B cell (primary cell): ENCODE measurements around the gene CASTOR1. TPM values are rescaled to one million over a fixed set of nuclear protein-coding genes. Genes with fewer than 3 reads are reported as not detected.
A peak's percentile ranks its signal among the peaks of the same experiment; 100 is the strongest.

Experiments
- ATAC-seq: fragments of 200-7000 bp; cut with Tn5 transposase; one replicate; pipeline ENCODE4 v1.10.0; 2021; ENCODE audit warnings: low read depth, mild to moderate bottlenecking, moderate number of reproducible peaks, moderate library complexity
- CTCF ChIA-PET: fragments of 350-600 bp; sonication (Branson Sonifier 250); formaldehyde crosslinking; loops from one replicate; lab custom pipeline; 2021; ENCODE audit warnings: antibody characterized with exemption, inconsistent platforms; lab: Charles Lee
- POLR2A ChIA-PET: fragments of 350-600 bp; sonication (Branson Sonifier 250); formaldehyde crosslinking; loops from one replicate; lab custom pipeline; 2021; ENCODE audit warnings: antibody characterized with exemption; lab: Charles Lee
- DNase-seq: peaks from one replicate; pipeline ENCODE4 v3.0.0; 2013
- H2AFZ ChIP-seq: 2 replicates; pipeline ENCODE4 v1.6.1; 2012; ENCODE audit warnings: mild to moderate bottlenecking, low read depth, low read length; ENCODE audit not compliant: insufficient read depth, poor library complexity, severe bottlenecking
- H3K27ac ChIP-seq, 2 donors: 1 replicate in 1 of 2; 2 replicates in 1 of 2; pipeline ENCODE4 v1.5.1; 2012 to 2013; ENCODE audit warnings: low read length in 2 of 2, mild to moderate bottlenecking in 2 of 2, moderate library complexity in 1 of 2
- H3K27me3 ChIP-seq, 4 experiments: fragments of 200-600 bp in 1 of 4; sonication (generic) in 1 of 4; replicated peaks in 1 of 4; 1 replicate in 2 of 4; 2 replicates in 2 of 4; pipeline versions ENCODE4 v1.6.1 to v1.7.0; 2013 to 2016; ENCODE audit warnings: low read length in 3 of 4, mild to moderate bottlenecking in 2 of 4, mixed read lengths in 1 of 4, moderate library complexity in 1 of 4; ENCODE audit not compliant: insufficient read depth in 4 of 4, control insufficient read depth in 3 of 4; ENCODE audit errors: control extremely low read depth in 1 of 4
- H3K36me3 ChIP-seq, 2 experiments: replicated peaks in 1 of 2; 1 replicate in 1 of 2; 2 replicates in 1 of 2; pipeline versions ENCODE4 v1.6.1 to v1.7.1; 2013; ENCODE audit warnings: low read length in 1 of 2; ENCODE audit not compliant: insufficient read depth in 2 of 2, control insufficient read depth in 1 of 2; ENCODE audit errors: control extremely low read depth in 1 of 2, extremely low read depth in 1 of 2
- H3K4me1 ChIP-seq, 2 donors: fragments of 200-600 bp in 1 of 2; sonication (generic) in 1 of 2; 1 replicate in 1 of 2; 2 replicates in 1 of 2; pipeline versions ENCODE4 v1.5.1 to v1.6.1; 2013 to 2017; ENCODE audit warnings: low read length in 2 of 2; ENCODE audit not compliant: control insufficient read depth in 2 of 2, insufficient read depth in 2 of 2
- H3K4me2 ChIP-seq: replicated peaks from 2 replicates; pipeline ENCODE3; 2012; ENCODE audit warnings: mild to moderate bottlenecking, low read depth, low read length; ENCODE audit not compliant: poor library complexity, severe bottlenecking
- H3K4me3 ChIP-seq, 5 experiments: fragments of 200-600 bp in 1 of 5; sonication (generic) in 1 of 5; 1 replicate in 3 of 5; 2 replicates in 2 of 5; pipeline versions ENCODE4 v1.5.1 to v1.7.0; 2011 to 2016; ENCODE audit warnings: low read length in 4 of 5, mild to moderate bottlenecking in 4 of 5, low read depth in 2 of 5, control low read depth in 1 of 5, moderate library complexity in 1 of 5; ENCODE audit not compliant: insufficient read depth in 1 of 5; ENCODE audit errors: control extremely low read depth in 1 of 5, extremely low read depth in 1 of 5
- H3K79me2 ChIP-seq: fragments of 200-600 bp; sonication (generic); one replicate; pipeline ENCODE4 v1.6.0; 2016; ENCODE audit warnings: low read length; ENCODE audit not compliant: control insufficient read depth, insufficient read depth
- H3K9ac ChIP-seq: fragments of 200-600 bp; sonication (generic); 2 replicates; pipeline ENCODE4 v1.6.1; 2017; ENCODE audit warnings: mild to moderate bottlenecking, low read length, moderate library complexity
- H3K9me3 ChIP-seq, 3 donors: one replicate each; pipeline versions ENCODE4 v1.6.1 to v1.7.1; 2013; ENCODE audit warnings: low read length in 2 of 3; ENCODE audit not compliant: control insufficient read depth in 2 of 3, insufficient read depth in 1 of 3; ENCODE audit errors: control extremely low read depth in 1 of 3
- H4K20me1 ChIP-seq: 2 replicates; pipeline ENCODE4 v1.6.0; 2012; ENCODE audit warnings: mild to moderate bottlenecking, low read length; ENCODE audit not compliant: insufficient read depth, control insufficient read depth, poor library complexity, severe bottlenecking
- H3K27ac Mint-ChIP-seq: one replicate; pipeline ENCODE4 v1.8.0; 2021; ENCODE audit warnings: mixed read lengths
- H3K27me3 Mint-ChIP-seq: one replicate; pipeline ENCODE4 v1.8.0; 2021; ENCODE audit warnings: mixed read lengths
- H3K4me1 Mint-ChIP-seq: one replicate; pipeline ENCODE4 v1.8.0; 2021; ENCODE audit warnings: mixed read lengths
- H3K4me3 Mint-ChIP-seq: one replicate; pipeline ENCODE4 v1.8.0; 2021; ENCODE audit warnings: mixed read lengths
- H3K9me3 Mint-ChIP-seq: one replicate; pipeline ENCODE4 v1.8.0; 2022; ENCODE audit warnings: mixed read lengths; ENCODE audit not compliant: insufficient read depth
- EZH2 ChIP-seq: IDR thresholded peaks from 2 replicates; pipeline ENCODE4 v1.6.1; 2012; ENCODE audit warnings: borderline replicate concordance, low read depth, mild to moderate bottlenecking, moderate library complexity, low read length; ENCODE audit not compliant: insufficient read depth, poor library complexity, severe bottlenecking
- WGBS: methylation state at CpG from one replicate; pipeline ENCODE4 v1.1.5; 2013; ENCODE audit warnings: missing lambda C conversion rate; ENCODE audit not compliant: insufficient coverage; 5-methylcytosine and 5-hydroxymethylcytosine counted together
- intact Hi-C: fragments of 100-400 bp; cut with micrococcal nuclease; formaldehyde crosslinking; loops from one replicate; pipeline ENCODE4 v1.10.0; 2022
- polyA plus RNA-seq: library from polyadenylated mRNA; depleted of rRNA; stranded (reverse); fragments of >200 nt; gene quantifications from 2 replicates; pipeline ENCODE4 v1.2.3, GENCODE V29; 2012
- total RNA-seq, 2 donors: library from RNA; stranded (reverse); fragments of 120-200 nt in 1 of 2; gene quantifications; 1 replicate in 1 of 2; 2 replicates in 1 of 2; pipeline versions ENCODE4 v1.2.3 to v1.2.4, GENCODE V29; 2013 to 2022
- TF ChIP-seq, protein P1 (sequence below): fragments of 200-600 bp; IDR thresholded peaks from one replicate; pipeline ENCODE4 v1.8.0; 2022; ENCODE audit warnings: antibody characterized with exemption, mild to moderate bottlenecking

CASTOR1 gene
- total and polyA plus RNA-seq, 2 donors (not counting 1 experiment from before 2014, with no cell fraction given) = 16.3 to 18.4 TPM

DNA sequence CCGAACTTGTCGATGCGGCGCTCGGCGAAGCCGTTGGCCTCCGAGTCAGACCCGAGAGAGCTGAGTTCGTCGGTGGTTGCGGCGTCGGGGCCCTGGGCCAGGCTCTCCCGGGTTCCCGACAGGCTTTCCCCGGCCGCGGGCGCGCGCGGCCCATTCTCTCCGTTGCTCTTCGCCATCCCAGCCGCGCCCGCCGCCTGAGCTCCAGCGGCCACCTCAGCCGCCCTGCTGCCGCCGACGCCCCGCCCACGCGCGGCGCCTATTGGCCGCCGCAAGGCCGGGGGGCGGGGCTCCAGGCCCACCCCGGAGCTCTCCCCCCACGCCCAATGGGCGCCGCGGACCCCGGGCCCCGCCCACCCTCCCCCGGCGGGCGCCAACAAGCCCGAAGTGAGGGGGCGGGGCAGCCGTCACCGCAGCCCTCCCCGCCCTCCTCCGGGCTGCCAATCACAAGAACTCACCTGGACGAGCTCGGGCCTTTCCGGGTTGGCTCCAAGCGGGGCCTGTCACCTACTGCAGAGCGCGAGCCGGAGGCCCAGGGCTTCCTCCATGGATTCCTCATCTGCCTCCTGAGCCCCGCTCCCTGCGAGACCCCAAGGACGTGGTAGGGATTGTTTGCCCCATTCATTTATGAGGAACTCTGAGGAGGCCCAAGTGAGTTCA, 37.5 kb upstream of the CASTOR1 start, which contains the start of gene TBC1D10A:
TSS of gene TBC1D10A (minus strand) at position 236 of the 657 bp plus-strand sequence. CDS start at position 176, 60 bp downstream.
- intact Hi-C loops = loop anchor here (1.0 kb wide), 6 partner anchors 23 to 97 kb away; partner anchors contain the start of genes CASTOR1, RNF215 and SF3A1
- DNase-seq (peak; percentile 95), ATAC-seq (peak; percentile 96)
- Histone ChIP-seq H3K4me1 (peaks cover 30 to 43% of the 10 kb centered on the region in 2 donors), H3K9ac (peak within 1 kb of the TSS; percentile 86), H3K9me3 (no peaks in the 10 kb centered on the region), H3K4me3 (peak within 1 kb of the TSS; percentile 40 to 92 (median 83)), H4K20me1 (peaks cover 45% of the 10 kb centered on the region), H3K27me3 (no peaks in the 10 kb centered on the region), H2AFZ (peak within 1 kb of the TSS; percentile 87), H3K36me3 (peaks cover 0 to 20% of the 10 kb centered on the region in 2 experiments), H3K27ac (peak within 1 kb of the TSS; percentile 57 to 88), H3K79me2 (peaks cover 52% of the 10 kb centered on the region), H3K4me2 (peak within 1 kb of the TSS; percentile 97)
- WGBS = under 1% methylated on average over 65 of the region's 69 CpGs
- POLR2A ChIA-PET = interaction anchor here (0.6 to 5.7 kb wide), 7 partner anchors 17 to 38 kb away, joined by 3 to 64 read pairs (median 16); partner anchors contain the start of genes CASTOR1, CCDC157 and SF3A1
- Mint-ChIP-seq H3K9me3 (no peaks in the 10 kb centered on the region), H3K27ac (peak within 1 kb of the TSS; percentile 93), H3K4me1 (peaks cover 49% of the 10 kb centered on the region), H3K27me3 (no peaks in the 10 kb centered on the region), H3K4me3 (peak within 1 kb of the TSS; percentile 86)
- CTCF ChIA-PET = interaction anchor here (0.8 to 3.5 kb wide), 12 partner anchors 17 to 308 kb away, joined by 3 to 99 read pairs (median 4); partner anchors contain the start of genes CASTOR1, CCDC157, RNF215 and SF3A1
- TF ChIP-seq EZH2 = no peak
- TF ChIP-seq, protein P1, sequence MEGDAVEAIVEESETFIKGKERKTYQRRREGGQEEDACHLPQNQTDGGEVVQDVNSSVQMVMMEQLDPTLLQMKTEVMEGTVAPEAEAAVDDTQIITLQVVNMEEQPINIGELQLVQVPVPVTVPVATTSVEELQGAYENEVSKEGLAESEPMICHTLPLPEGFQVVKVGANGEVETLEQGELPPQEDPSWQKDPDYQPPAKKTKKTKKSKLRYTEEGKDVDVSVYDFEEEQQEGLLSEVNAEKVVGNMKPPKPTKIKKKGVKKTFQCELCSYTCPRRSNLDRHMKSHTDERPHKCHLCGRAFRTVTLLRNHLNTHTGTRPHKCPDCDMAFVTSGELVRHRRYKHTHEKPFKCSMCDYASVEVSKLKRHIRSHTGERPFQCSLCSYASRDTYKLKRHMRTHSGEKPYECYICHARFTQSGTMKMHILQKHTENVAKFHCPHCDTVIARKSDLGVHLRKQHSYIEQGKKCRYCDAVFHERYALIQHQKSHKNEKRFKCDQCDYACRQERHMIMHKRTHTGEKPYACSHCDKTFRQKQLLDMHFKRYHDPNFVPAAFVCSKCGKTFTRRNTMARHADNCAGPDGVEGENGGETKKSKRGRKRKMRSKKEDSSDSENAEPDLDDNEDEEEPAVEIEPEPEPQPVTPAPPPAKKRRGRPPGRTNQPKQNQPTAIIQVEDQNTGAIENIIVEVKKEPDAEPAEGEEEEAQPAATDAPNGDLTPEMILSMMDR = no peak
